IPS-NIHi11 (cell line): ENCODE results near the gene SPSB3.

Experiments used
- DNase-seq: peaks from one replicate; pipeline ENCODE4 v3.0.0; 2012; ENCODE audit warnings: mixed read lengths, low spot score

The SPSB3 gene

GRCh38 chr16:1775006-1775845 lies 7.1 kb downstream of the SPSB3 start:
- no peak for DNase-seq

- DNase-seq = no peak
Measured at GRCh38 chr16:1774448-1774780, 8.0 kb downstream of the SPSB3 start.

- DNase-seq = no peak
Measured at GRCh38 chr16:1773703-1774447, 8.5 kb downstream of the SPSB3 start.

- peak; percentile 91 for DNase-seq
Measured at GRCh38 chr16:1772908-1773702, 9.3 kb downstream of the SPSB3 start, which contains the start of gene MRPS34. Gene MRPS34, minus strand, starts transcription at chr16:1773134. Its CDS starts 15 bp downstream, at chr16:1773119.

- DNase-seq = no peak
Measured at GRCh38 chr16:1772362-1772907, 9.9 kb downstream of the SPSB3 start, which contains the start of gene EME2. Gene EME2, plus strand, starts transcription at chr16:1772810. Its CDS starts 418 bp downstream, at chr16:1773228.

GRCh38 chr16:1771864-1772361 lies 10.5 kb downstream of the SPSB3 start:
- DNase-seq = no peak

- DNase-seq = peak; percentile 82
Measured at GRCh38 chr16:1771188-1771863, 11.0 kb downstream of the SPSB3 start, which contains the start of gene NME3. Gene NME3, minus strand, starts transcription at chr16:1771543. Its CDS starts 9 bp downstream, at chr16:1771534.

GRCh38 chr16:1770328-1771187 lies 11.8 kb downstream of the SPSB3 start:
- DNase-seq = no peak

- no peak for DNase-seq
Measured at GRCh38 chr16:1769402-1770300, 12.7 kb downstream of the SPSB3 start.

GRCh38 chr16:1768767-1769401 lies 13.5 kb downstream of the SPSB3 start:
- no peak for DNase-seq

GRCh38 chr16:1768061-1768766 lies 14.2 kb downstream of the SPSB3 start:
- no peak for DNase-seq

GRCh38 chr16:1767116-1767994 lies 15.0 kb downstream of the SPSB3 start:
- no peak for DNase-seq

- no peak for DNase-seq
Measured at GRCh38 chr16:1766701-1767100, 15.7 kb downstream of the SPSB3 start.

- no peak for DNase-seq
Measured at GRCh38 chr16:1766231-1766630, 16.1 kb downstream of the SPSB3 start.

- DNase-seq = no peak
Measured at GRCh38 chr16:1765826-1766225, 16.5 kb downstream of the SPSB3 start.

GRCh38 chr16:1764971-1765370 lies 17.4 kb downstream of the SPSB3 start:
- DNase-seq = no peak
